OCI-LY3 (cell line): ENCODE results near the gene PCBP2.
A peak's percentile ranks its signal among the peaks of the same experiment; 100 is the strongest.

Source experiments
- H2AFZ ChIP-seq: fragments of 200-600, 300-600 bp; shearing (Covaris generic); 2 replicates; pipeline ENCODE4 v1.6.0; 2014; ENCODE audit warnings: antibody characterized with exemption, low read depth, low read length
- H3K27ac ChIP-seq: fragments of 200-600, 300-600 bp; sonication (generic); 2 replicates; pipeline ENCODE4 v1.5.1; 2014; ENCODE audit warnings: mild to moderate bottlenecking, low read length, moderate library complexity, mixed read lengths
- H3K27me3 ChIP-seq: fragments of 200-600, 300-600 bp; sonication (generic); 2 replicates; pipeline ENCODE4 v1.6.1; 2014; ENCODE audit warnings: low read depth, low read length, mixed read lengths
- H3K36me3 ChIP-seq: fragments of 200-600, 300-600 bp; sonication (generic); replicated peaks from 2 replicates; pipeline ENCODE3; 2014; ENCODE audit warnings: low read depth, low read length, mixed read lengths
- H3K4me1 ChIP-seq: fragments of 300-600, 200-600 bp; sonication (generic); 2 replicates; pipeline ENCODE4 v1.6.1; 2014; ENCODE audit warnings: low read length, mixed read lengths
- H3K4me2 ChIP-seq: fragments of 200-600, 300-600 bp; sonication (generic); 2 replicates; pipeline ENCODE4 v1.6.1; 2014; ENCODE audit warnings: low read length, mixed read lengths
- H3K4me3 ChIP-seq: fragments of 300-600, 200-600 bp; sonication (generic); 2 replicates; pipeline ENCODE4 v1.5.1; 2014; ENCODE audit warnings: antibody characterized with exemption, mild to moderate bottlenecking, low read length, moderate library complexity
- H3K79me2 ChIP-seq: fragments of 300-600, 200-600 bp; shearing (Covaris generic); 2 replicates; pipeline ENCODE4 v1.6.1; 2014; ENCODE audit warnings: mild to moderate bottlenecking, low read length, mixed read lengths
- H3K9ac ChIP-seq: fragments of 300-600, 200-600 bp; shearing (Covaris generic); 2 replicates; pipeline ENCODE4 v1.6.0; 2014; ENCODE audit warnings: mild to moderate bottlenecking, low read length, moderate library complexity
- H3K9me3 ChIP-seq: fragments of 200-600, 300-600 bp; shearing (Covaris generic); 2 replicates; pipeline ENCODE4 v1.6.1; 2014; ENCODE audit warnings: low read length, mixed read lengths; ENCODE audit not compliant: insufficient read depth
- H4K20me1 ChIP-seq: fragments of 200-600, 300-600 bp; sonication (generic); 2 replicates; pipeline ENCODE4 v1.6.1; 2016; ENCODE audit warnings: low read length, mixed read lengths; ENCODE audit not compliant: insufficient read depth
- EZH2phosphoT487 ChIP-seq: fragments of 200-600 bp; shearing (Covaris generic); IDR thresholded peaks from 2 replicates; pipeline ENCODE4 v1.6.1; 2018; ENCODE audit warnings: antibody characterized with exemption, mixed run types, low read depth
- TF ChIP-seq, protein P1 (sequence below): fragments of 200-600, 300-600 bp; sonication (generic); IDR thresholded peaks from 2 replicates; pipeline ENCODE4 v1.5.1; 2014; ENCODE audit warnings: antibody characterized with exemption, low read length, low read depth

Gene PCBP2

DNA sequence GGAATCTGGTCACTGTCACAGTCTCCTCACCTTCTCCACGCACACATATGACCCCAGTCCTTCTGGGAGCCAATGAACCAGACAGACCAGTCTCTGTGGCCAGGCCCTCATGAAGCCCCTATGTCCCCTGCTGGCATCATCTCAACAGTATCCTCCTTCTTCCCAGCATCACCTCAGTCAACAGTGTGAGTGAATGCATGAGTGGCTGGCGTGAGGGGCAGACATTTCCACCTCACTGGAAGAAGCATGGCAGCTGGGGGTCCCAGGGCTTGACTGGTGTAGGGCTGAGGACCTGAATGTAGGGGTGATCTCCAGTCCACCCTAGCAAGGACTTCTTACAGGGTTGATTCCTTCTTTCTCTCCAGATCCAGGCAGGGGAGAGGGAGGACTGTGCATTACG is 45.6 kb downstream of the PCBP2 start:
- H3K27me3 ChIP-seq, result no peaks in the 10 kb centered on the region
- no peaks in the 10 kb centered on the region for H3K36me3 ChIP-seq
- no peak overlapping the region for H3K4me3 ChIP-seq
- peaks cover 30% of the 10 kb centered on the region for H3K4me1 ChIP-seq
- no peak overlapping the region for H3K4me2 ChIP-seq
- no peaks in the 10 kb centered on the region for H3K9me3 ChIP-seq
- H4K20me1 ChIP-seq, result no peaks in the 10 kb centered on the region
- H3K9ac ChIP-seq, result no peak overlapping the region
- peaks cover 10% of the 10 kb centered on the region for H3K79me2 ChIP-seq
- H2AFZ ChIP-seq, result no peak overlapping the region
- no peak overlapping the region for H3K27ac ChIP-seq
- TF ChIP-seq, protein P1, sequence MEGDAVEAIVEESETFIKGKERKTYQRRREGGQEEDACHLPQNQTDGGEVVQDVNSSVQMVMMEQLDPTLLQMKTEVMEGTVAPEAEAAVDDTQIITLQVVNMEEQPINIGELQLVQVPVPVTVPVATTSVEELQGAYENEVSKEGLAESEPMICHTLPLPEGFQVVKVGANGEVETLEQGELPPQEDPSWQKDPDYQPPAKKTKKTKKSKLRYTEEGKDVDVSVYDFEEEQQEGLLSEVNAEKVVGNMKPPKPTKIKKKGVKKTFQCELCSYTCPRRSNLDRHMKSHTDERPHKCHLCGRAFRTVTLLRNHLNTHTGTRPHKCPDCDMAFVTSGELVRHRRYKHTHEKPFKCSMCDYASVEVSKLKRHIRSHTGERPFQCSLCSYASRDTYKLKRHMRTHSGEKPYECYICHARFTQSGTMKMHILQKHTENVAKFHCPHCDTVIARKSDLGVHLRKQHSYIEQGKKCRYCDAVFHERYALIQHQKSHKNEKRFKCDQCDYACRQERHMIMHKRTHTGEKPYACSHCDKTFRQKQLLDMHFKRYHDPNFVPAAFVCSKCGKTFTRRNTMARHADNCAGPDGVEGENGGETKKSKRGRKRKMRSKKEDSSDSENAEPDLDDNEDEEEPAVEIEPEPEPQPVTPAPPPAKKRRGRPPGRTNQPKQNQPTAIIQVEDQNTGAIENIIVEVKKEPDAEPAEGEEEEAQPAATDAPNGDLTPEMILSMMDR, result no peak
- no peak for TF ChIP-seq EZH2phosphoT487

DNA sequence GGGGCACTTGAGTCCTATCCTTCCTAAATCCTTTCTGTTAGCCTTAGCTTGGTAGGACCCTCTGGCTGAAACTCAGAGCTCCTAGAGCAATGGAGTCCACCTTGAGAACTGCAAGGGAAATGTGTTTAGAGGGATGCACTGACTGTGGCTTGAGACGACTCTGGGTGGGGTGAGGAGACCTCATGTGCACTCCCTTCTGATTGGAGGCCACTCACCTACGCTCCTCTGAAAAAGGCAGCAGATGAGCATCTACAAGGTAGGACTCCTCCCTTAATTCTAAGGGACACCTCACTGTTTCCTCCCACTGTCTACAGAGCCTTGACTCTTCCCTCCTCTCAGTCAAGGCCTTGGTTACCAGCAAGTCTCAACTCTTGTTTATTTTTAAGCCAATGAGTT is 46.3 kb downstream of the PCBP2 start:
- H3K79me2 ChIP-seq, result peaks cover 17% of the 10 kb centered on the region
- H3K4me2 ChIP-seq, result peak overlapping the region; percentile 91
- peaks cover 30% of the 10 kb centered on the region for H3K4me1 ChIP-seq
- no peaks in the 10 kb centered on the region for H3K36me3 ChIP-seq
- no peaks in the 10 kb centered on the region for H3K9me3 ChIP-seq
- H3K4me3 ChIP-seq, result 0 out of 2 replicates have a peak overlapping the region, but pooled peaks have one; percentile 80
- no peak overlapping the region for H3K27ac ChIP-seq
- H3K27me3 ChIP-seq, result no peaks in the 10 kb centered on the region
- H4K20me1 ChIP-seq, result no peaks in the 10 kb centered on the region
- no peak overlapping the region for H2AFZ ChIP-seq
- H3K9ac ChIP-seq, result no peak overlapping the region
- TF ChIP-seq EZH2phosphoT487, result no peak
- TF ChIP-seq, protein P1, result no peak

DNA sequence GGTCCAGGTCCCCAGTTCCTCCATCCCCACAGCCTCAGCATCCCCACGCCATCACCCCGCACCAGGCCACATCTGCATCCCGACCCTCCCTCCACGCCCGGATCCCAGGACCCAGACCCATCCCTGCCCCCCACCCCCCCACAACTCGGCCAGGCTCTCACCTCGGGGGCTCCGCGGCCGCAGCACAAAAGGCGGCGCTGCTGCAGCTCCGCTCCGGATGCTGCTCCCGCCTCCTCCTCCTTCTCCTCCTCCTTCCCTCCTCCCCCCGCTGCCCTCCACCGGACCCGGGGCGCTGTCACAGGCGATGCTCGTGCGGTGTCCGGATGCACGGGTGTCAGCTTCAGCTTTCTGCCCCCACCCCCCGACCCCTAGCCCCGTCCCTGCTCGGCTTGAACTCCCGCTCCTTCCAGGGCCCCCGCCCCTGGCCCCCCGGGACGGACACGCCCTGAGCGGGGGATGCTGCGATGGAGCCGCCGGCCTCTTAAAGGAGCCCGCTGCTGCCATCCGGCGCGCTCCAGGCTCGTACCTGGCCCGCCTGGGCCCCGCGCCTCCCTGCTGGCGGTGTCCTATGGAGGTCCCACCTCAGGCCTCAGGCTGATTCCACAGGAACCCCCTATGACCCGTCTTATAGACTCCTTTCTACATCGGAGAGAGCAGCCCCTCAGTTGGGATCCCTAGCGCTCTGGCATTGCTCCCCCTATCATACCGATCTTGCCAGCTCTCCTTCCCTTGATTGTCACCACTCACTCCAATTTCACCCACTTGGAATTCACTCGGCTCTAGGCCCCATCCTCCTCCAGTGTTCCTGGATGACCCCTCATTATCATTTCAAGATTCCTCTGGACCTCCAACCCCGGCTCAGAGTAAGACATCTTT is 47.6 kb downstream of the PCBP2 start, which contains the start of gene MAP3K12:
Gene MAP3K12 (minus strand): TSS at position 193 of the 876 bp plus-strand sequence. CDS start 12,067 bp downstream, outside the sequence.
- Histone ChIP-seq H3K4me1 (peaks cover 24% of the 10 kb centered on the region), H2AFZ (peak within 1 kb of the TSS; percentile 57; the same call in 1 of the 2 replicates), H3K4me2 (peak within 1 kb of the TSS; percentile 91)

More for the DNA sequence above, 47.6 kb downstream of the PCBP2 start, which contains the start of gene MAP3K12:
- TF ChIP-seq, protein P1, result no peak
- no peaks in the 10 kb centered on the region for H3K36me3 ChIP-seq
- H4K20me1 ChIP-seq, result no peaks in the 10 kb centered on the region
- H3K9ac ChIP-seq, result peak within 1 kb of the TSS; percentile 76
- H3K27me3 ChIP-seq, result no peaks in the 10 kb centered on the region
- no peaks in the 10 kb centered on the region for H3K9me3 ChIP-seq
- H3K27ac ChIP-seq, result peak within 1 kb of the TSS; percentile 58
- H3K79me2 ChIP-seq, result peaks cover 17% of the 10 kb centered on the region
- H3K4me3 ChIP-seq, result peak within 1 kb of the TSS; percentile 80
